ENCODE results near the gene KRTAP1-4. TPM values are rescaled to one million over a fixed set of nuclear protein-coding genes. Genes with fewer than 3 reads are reported as not detected.

The KRTAP1-4 gene
- total RNA-seq, 1 donor from 2014 or later, result not detected

GRCh38 chr17:40986920-40987319 lies 43.1 kb downstream of the KRTAP1-4 start:
- no peak for TF ChIP-seq CTCF (conservative IDR thresholded peaks at IDR 0.05)
- H3K4me1 Mint-ChIP-seq, result no peaks in the 10 kb centered on the region
- DNase-seq (ENCODE audit: low read depth, low spot score), result no peak
- no peak overlapping the region for H3K4me3 Mint-ChIP-seq
- no peak overlapping the region for H3K27ac Mint-ChIP-seq (ENCODE audit: unreplicated experiment)
- peaks cover 8% of the 10 kb centered on the region for H3K27me3 Mint-ChIP-seq (ENCODE audit: low read depth)
- H3K9me3 Mint-ChIP-seq, result no peaks in the 10 kb centered on the region
- H3K36me3 Mint-ChIP-seq (ENCODE audit: low read depth), result no peaks in the 10 kb centered on the region

- Mint-ChIP-seq H3K4me1 (peaks cover 9% of the 10 kb centered on the region), H3K4me3 (no peak within 1 kb of the TSS), H3K27me3 (ENCODE audit: low read depth) (peaks cover 11% of the 10 kb centered on the region), H3K36me3 (ENCODE audit: low read depth) (no peaks in the 10 kb centered on the region), H3K9me3 (no peaks in the 10 kb centered on the region), H3K27ac (ENCODE audit: unreplicated experiment) (no peak within 1 kb of the TSS)
- no peak for TF ChIP-seq CTCF (conservative IDR thresholded peaks at IDR 0.05)
- no peak for DNase-seq (ENCODE audit: low read depth, low spot score)
Measured at GRCh38 chr17:40984226-40984625, 45.8 kb downstream of the KRTAP1-4 start, which contains the start of gene KRT40. Gene KRT40, minus strand, starts transcription at chr17:40984326. Its CDS starts 53 bp downstream, at chr17:40984273.

GRCh38 chr17:40981115-40981514 lies 48.9 kb downstream of the KRTAP1-4 start:
- Mint-ChIP-seq H3K4me1 (peaks cover 9% of the 10 kb centered on the region), H3K9me3 (no peaks in the 10 kb centered on the region), H3K27ac (ENCODE audit: unreplicated experiment) (no peak overlapping the region), H3K27me3 (ENCODE audit: low read depth) (peaks cover 8% of the 10 kb centered on the region), H3K36me3 (ENCODE audit: low read depth) (no peaks in the 10 kb centered on the region), H3K4me3 (no peak overlapping the region)
- DNase-seq (ENCODE audit: low read depth, low spot score), result no peak
- no peak for TF ChIP-seq CTCF (conservative IDR thresholded peaks at IDR 0.05)

GRCh38 chr17:40980596-40980995 lies 49.4 kb downstream of the KRTAP1-4 start:
- no peak for TF ChIP-seq CTCF (conservative IDR thresholded peaks at IDR 0.05)
- H3K27me3 Mint-ChIP-seq (ENCODE audit: low read depth), result peaks cover 9% of the 10 kb centered on the region
- H3K27ac Mint-ChIP-seq (ENCODE audit: unreplicated experiment), result peak overlapping the region; percentile 6
- peaks cover 9% of the 10 kb centered on the region for H3K4me1 Mint-ChIP-seq
- no peak overlapping the region for H3K4me3 Mint-ChIP-seq
- no peaks in the 10 kb centered on the region for H3K36me3 Mint-ChIP-seq (ENCODE audit: low read depth)
- no peaks in the 10 kb centered on the region for H3K9me3 Mint-ChIP-seq
- no peak for DNase-seq (ENCODE audit: low read depth, low spot score)

- Mint-ChIP-seq H3K4me1 (peaks cover 9% of the 10 kb centered on the region), H3K27me3 (ENCODE audit: low read depth) (peaks cover 12% of the 10 kb centered on the region), H3K27ac (ENCODE audit: unreplicated experiment) (no peak overlapping the region), H3K4me3 (no peak overlapping the region), H3K9me3 (no peaks in the 10 kb centered on the region), H3K36me3 (ENCODE audit: low read depth) (no peaks in the 10 kb centered on the region)
- TF ChIP-seq CTCF (conservative IDR thresholded peaks at IDR 0.05), result no peak
- no peak for DNase-seq (ENCODE audit: low read depth, low spot score)
Measured at GRCh38 chr17:40980117-40980516, 49.9 kb downstream of the KRTAP1-4 start.

Other genes with a start within 250 kb of the KRTAP1-4 start
- gene KRT27, start 247.6 kb downstream of the KRTAP1-4 start, total RNA-seq, result not detected in 2 replicates
- not detected in 2 replicates for gene KRT28, start 230.2 kb downstream of the KRTAP1-4 start, total RNA-seq
- gene KRT10, start 207.6 kb downstream of the KRTAP1-4 start, total RNA-seq, result 33.2 and 39.1 TPM in 2 replicates
- gene KRT12, start 163.0 kb downstream of the KRTAP1-4 start, total RNA-seq, result not detected in 2 replicates
- gene KRT20, start 145.0 kb downstream of the KRTAP1-4 start, total RNA-seq, result not detected in 2 replicates
- not detected in 2 replicates for gene KRT23, start 92.5 kb downstream of the KRTAP1-4 start, total RNA-seq
- gene KRT39, start 63.2 kb downstream of the KRTAP1-4 start, total RNA-seq, result not detected in 2 replicates
- gene KRT40, start 45.9 kb downstream of the KRTAP1-4 start, total RNA-seq, result not detected in 2 replicates
- not detected in 2 replicates for gene KRTAP3-3, start 36.0 kb downstream of the KRTAP1-4 start, total RNA-seq
- gene KRTAP3-2, start 30.3 kb downstream of the KRTAP1-4 start, total RNA-seq, result not detected in 2 replicates
- not detected in 2 replicates for gene KRTAP3-1, start 21.1 kb downstream of the KRTAP1-4 start, total RNA-seq
- gene KRTAP1-5, start 3.0 kb downstream of the KRTAP1-4 start, total RNA-seq, result not detected in 2 replicates
- not detected in 2 replicates for gene KRTAP1-3, start 4.7 kb upstream of the KRTAP1-4 start, total RNA-seq
- gene KRTAP1-1, start 11.3 kb upstream of the KRTAP1-4 start, total RNA-seq, result not detected in 2 replicates
- not detected in 2 replicates for gene KRTAP2-1, start 17.1 kb upstream of the KRTAP1-4 start, total RNA-seq
- gene KRTAP2-2, start 25.0 kb upstream of the KRTAP1-4 start, total RNA-seq, result not detected in 2 replicates
- gene KRTAP2-3, start 29.9 kb upstream of the KRTAP1-4 start, total RNA-seq, result not detected in 2 replicates
- not detected in 2 replicates for gene KRTAP2-4, start 35.7 kb upstream of the KRTAP1-4 start, total RNA-seq
- gene KRTAP4-7, start 54.0 kb upstream of the KRTAP1-4 start, total RNA-seq, result not detected in 2 replicates
- gene KRTAP4-8, start 67.9 kb upstream of the KRTAP1-4 start, total RNA-seq, result not detected in 2 replicates
- gene KRTAP4-16, start 72.0 kb upstream of the KRTAP1-4 start, total RNA-seq, result not detected in 2 replicates
- gene KRTAP4-9, start 75.2 kb upstream of the KRTAP1-4 start, total RNA-seq, result not detected in 2 replicates
- not detected in 2 replicates for gene KRTAP4-11, start 88.2 kb upstream of the KRTAP1-4 start, total RNA-seq
- not detected in 2 replicates for gene KRTAP4-12, start 94.0 kb upstream of the KRTAP1-4 start, total RNA-seq
- gene KRTAP4-6, start 110.3 kb upstream of the KRTAP1-4 start, total RNA-seq, result not detected in 2 replicates
- not detected in 2 replicates for gene KRTAP4-5, start 119.6 kb upstream of the KRTAP1-4 start, total RNA-seq
- not detected in 2 replicates for gene KRTAP4-4, start 130.6 kb upstream of the KRTAP1-4 start, total RNA-seq
- gene KRTAP4-3, start 138.0 kb upstream of the KRTAP1-4 start, total RNA-seq, result not detected in 2 replicates
- not detected in 2 replicates for gene KRTAP4-2, start 148.0 kb upstream of the KRTAP1-4 start, total RNA-seq
- gene KRTAP4-1, start 154.7 kb upstream of the KRTAP1-4 start, total RNA-seq, result not detected in 2 replicates
- not detected in 2 replicates for gene KRTAP9-1, start 159.7 kb upstream of the KRTAP1-4 start, total RNA-seq
- gene KRTAP9-2, start 196.5 kb upstream of the KRTAP1-4 start, total RNA-seq, result not detected in 2 replicates
- not detected in 2 replicates for gene KRTAP9-3, start 202.3 kb upstream of the KRTAP1-4 start, total RNA-seq
- not detected in 2 replicates for gene KRTAP9-8, start 207.8 kb upstream of the KRTAP1-4 start, total RNA-seq
- not detected in 2 replicates for gene KRTAP9-4, start 219.5 kb upstream of the KRTAP1-4 start, total RNA-seq
- gene KRTAP9-9, start 225.2 kb upstream of the KRTAP1-4 start, total RNA-seq, result not detected in 2 replicates
- not detected in 2 replicates for gene KRTAP9-6, start 235.2 kb upstream of the KRTAP1-4 start, total RNA-seq
- not detected in 2 replicates for gene KRTAP9-7, start 245.5 kb upstream of the KRTAP1-4 start, total RNA-seq

All from neural crest cell (in vitro differentiated cells).